ENCODE data around the gene CMTM4.

The CMTM4 gene

DNA sequence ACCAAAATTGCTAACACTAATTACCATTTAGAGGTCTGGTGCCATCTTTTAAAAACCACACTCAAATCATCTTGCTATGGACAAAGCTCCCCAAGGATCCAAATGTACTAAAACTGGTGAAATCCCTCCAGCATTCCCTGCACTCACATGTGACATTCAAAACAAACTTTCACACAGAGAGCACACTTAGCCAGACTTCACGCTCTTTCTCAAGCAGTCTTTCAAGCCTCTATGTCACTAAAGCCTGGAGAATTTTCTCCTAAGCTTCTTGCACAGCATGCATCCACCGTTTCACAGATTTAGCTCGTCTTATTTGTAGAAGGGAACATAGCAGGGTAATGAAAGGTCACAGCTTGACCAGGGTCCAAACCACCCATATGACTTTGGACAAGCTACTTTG is 72.8 kb downstream of the CMTM4 start:
- TF ChIP-seq, protein P1, sequence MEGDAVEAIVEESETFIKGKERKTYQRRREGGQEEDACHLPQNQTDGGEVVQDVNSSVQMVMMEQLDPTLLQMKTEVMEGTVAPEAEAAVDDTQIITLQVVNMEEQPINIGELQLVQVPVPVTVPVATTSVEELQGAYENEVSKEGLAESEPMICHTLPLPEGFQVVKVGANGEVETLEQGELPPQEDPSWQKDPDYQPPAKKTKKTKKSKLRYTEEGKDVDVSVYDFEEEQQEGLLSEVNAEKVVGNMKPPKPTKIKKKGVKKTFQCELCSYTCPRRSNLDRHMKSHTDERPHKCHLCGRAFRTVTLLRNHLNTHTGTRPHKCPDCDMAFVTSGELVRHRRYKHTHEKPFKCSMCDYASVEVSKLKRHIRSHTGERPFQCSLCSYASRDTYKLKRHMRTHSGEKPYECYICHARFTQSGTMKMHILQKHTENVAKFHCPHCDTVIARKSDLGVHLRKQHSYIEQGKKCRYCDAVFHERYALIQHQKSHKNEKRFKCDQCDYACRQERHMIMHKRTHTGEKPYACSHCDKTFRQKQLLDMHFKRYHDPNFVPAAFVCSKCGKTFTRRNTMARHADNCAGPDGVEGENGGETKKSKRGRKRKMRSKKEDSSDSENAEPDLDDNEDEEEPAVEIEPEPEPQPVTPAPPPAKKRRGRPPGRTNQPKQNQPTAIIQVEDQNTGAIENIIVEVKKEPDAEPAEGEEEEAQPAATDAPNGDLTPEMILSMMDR (IDR thresholded peaks at IDR 0.05; ENCODE audit: insufficient read depth, low read length, missing control alignments), result no peak
- no peak overlapping the region for H3K4me3 ChIP-seq (ENCODE audit: low read depth, low read length)
- DNase-seq (ENCODE audit: low read depth, low spot score), result no peak
- CTCF ChIA-PET, result interaction anchor here (0.9 to 3.3 kb wide), 6 partner anchors 14 to 244 kb away, joined by 3 to 18 read pairs (median 4); no protein-coding TSS in a partner anchor
- POLR2A ChIA-PET, result no interaction called here

DNA sequence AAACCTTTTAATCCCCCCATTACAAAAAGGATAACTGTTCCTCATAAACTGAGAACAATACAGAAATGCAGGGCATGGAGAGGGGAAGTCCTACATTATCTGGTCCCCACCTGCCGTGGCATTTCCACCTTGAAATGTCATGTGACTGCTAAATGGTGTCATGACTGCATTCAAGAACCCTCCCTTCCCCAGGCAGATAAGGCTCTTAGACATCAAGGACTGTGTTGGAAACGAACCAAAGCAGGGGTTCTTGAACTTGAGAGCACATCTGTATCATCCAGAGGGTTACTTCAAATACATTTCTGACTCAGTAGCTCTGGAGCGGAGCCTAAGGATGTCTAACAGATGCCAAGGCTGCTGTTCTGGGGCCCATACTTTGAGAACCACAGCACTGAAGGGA is 73.7 kb downstream of the CMTM4 start:
- POLR2A ChIA-PET, result no interaction called here
- DNase-seq (ENCODE audit: low read depth, low spot score), result no peak
- CTCF ChIA-PET, result interaction anchor here (1.3 to 3.3 kb wide), 3 partner anchors 14 to 28 kb away, joined by 3 to 18 read pairs (median 4); no protein-coding TSS in a partner anchor
- H3K4me3 ChIP-seq (ENCODE audit: low read depth, low read length), result no peak overlapping the region
- TF ChIP-seq, protein P1 (IDR thresholded peaks at IDR 0.05; ENCODE audit: insufficient read depth, low read length, missing control alignments), result no peak

DNA sequence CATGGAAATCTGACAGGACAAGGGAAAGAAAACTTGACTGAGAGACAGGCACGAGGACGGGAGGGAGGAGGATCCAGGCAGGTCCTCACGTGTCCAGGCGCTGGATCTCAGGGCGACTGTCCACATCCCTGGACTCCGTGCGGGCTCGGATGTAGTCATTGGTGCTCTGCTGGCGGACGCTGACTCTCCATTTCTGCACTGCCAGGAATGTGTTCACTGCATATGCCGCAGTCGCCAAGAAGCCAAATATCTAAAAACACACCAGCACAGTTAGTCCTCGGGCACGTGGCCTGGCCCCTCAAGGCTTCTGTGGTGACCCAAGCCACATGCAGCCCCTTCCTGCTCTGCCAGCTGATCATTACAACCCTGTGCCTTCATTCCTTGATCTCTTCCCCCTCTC is 74.6 kb downstream of the CMTM4 start:
- no peak overlapping the region for H3K4me3 ChIP-seq (ENCODE audit: low read depth, low read length)
- ChIA-PET CTCF (interaction anchor here (3.3 kb wide), 1 partner anchor 29 kb away, joined by 18 read pairs; no protein-coding TSS in a partner anchor), POLR2A (no interaction called here)
- TF ChIP-seq, protein P1 (IDR thresholded peaks at IDR 0.05; ENCODE audit: insufficient read depth, low read length, missing control alignments), result no peak
- no peak for DNase-seq (ENCODE audit: low read depth, low spot score)

DNA sequence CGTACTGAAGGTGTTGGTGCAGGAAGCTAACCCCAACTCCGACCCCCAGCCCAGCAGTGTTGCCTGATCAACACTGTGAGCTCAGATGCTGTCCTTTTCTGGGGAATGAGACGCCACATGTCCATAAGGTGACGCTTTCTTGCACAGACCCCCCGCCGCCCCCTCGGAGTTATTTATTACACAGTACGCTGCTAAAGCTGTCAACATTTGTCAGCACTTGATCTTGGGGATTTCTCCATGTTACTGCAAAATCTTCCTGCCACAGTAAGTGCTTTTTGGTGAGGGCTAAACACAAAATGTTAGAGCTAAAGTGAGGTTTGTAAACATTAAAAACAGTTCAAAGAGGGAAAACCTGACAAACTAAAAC is 76.1 kb downstream of the CMTM4 start:
- POLR2A ChIA-PET, result interaction anchor here (0.9 kb wide), 1 partner anchor 40 kb away, joined by 3 read pairs; no protein-coding TSS in a partner anchor
- TF ChIP-seq, protein P1 (IDR thresholded peaks at IDR 0.05; ENCODE audit: insufficient read depth, low read length, missing control alignments), result no peak
- no peak overlapping the region for H3K4me3 ChIP-seq (ENCODE audit: low read depth, low read length)
- CTCF ChIA-PET, result interaction anchor here (0.9 to 5.4 kb wide), 8 partner anchors 11 to 252 kb away, joined by 3 to 96 read pairs (median 4); partner anchors contain the start of gene NAE1
- no peak for DNase-seq (ENCODE audit: low read depth, low spot score)

DNA sequence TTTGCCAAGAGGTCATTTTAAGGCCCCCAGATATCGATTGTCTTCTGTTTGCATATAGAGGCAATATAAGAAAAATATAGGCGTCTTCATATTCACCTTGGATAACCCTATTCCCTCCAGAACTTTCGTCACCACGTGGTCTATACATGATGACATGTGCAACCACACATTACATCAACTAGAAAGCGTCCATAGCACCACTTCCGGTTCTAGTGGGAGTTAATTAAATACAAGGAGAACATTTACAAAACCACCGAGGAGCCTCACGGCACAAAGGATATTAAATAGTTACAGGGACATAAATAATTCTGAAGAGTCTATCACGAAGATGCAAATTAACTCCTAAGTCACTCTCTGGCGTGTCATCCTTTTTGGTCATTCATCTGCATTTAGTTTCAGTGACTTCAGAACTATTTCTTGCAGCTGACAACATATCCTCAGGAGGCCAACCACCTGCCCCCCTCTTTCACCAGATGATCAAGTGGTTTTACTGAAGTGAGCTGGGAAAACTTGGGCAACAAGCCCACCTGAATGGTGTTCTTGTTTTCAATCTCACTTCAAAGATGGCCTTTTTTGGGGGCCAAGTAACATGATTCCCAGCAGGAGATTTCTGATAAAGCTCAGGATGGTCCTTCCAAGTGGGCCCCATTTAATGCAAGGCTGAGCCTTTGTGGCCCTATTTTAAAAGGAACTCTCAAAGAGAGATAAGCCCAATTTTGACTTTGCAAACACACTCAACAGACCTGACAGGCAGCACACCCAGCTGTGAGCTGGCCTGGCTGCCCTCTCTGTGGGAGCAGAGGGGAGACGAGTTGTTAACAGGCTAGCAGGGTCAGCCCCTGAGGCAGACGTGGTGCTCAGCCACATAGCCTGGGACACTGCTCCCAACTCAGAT is 76.8 kb downstream of the CMTM4 start:
- no peak overlapping the region for H3K4me3 ChIP-seq (ENCODE audit: low read depth, low read length)
- TF ChIP-seq, protein P1 (IDR thresholded peaks at IDR 0.05; ENCODE audit: insufficient read depth, low read length, missing control alignments), result no peak
- ChIA-PET POLR2A (interaction anchor here (0.9 to 1.6 kb wide), 2 partner anchors 15 to 41 kb away, joined by 3 to 6 read pairs; partner anchors contain the start of gene CMTM3), CTCF (interaction anchor here (0.7 to 5.4 kb wide), 9 partner anchors 11 to 213 kb away, joined by 3 to 96 read pairs (median 3); partner anchors contain the start of genes DYNC1LI2 and NAE1)
- DNase-seq (ENCODE audit: low read depth, low spot score), result no peak
